Caco-2 (cell line): ENCODE results near the gene ULBP1. TPM values are rescaled to one million over a fixed set of nuclear protein-coding genes. Genes with fewer than 3 reads are reported as not detected.

ENCODE experiments used
- total RNA-seq: library from RNA; stranded (reverse); gene quantifications from 2 replicates; pipeline ENCODE4 v1.2.3, GENCODE V29; 2022

Gene ULBP1
- total RNA-seq, 1 experiment from 2014 or later: 7.7 TPM

Other genes starting within 250 kb of the ULBP1 start
- gene LATS1, start 245.8 kb upstream of the ULBP1 start, total RNA-seq: 28.7 and 31.3 TPM in 2 replicates
- 64.2 and 65.2 TPM in 2 replicates for gene NUP43, start 217.4 kb upstream of the ULBP1 start, total RNA-seq
- 118 and 119 TPM in 2 replicates for gene PCMT1, start 214.2 kb upstream of the ULBP1 start, total RNA-seq
- gene LRP11, start 99.6 kb upstream of the ULBP1 start, total RNA-seq: 17.7 and 18.4 TPM in 2 replicates
- gene RAET1E, start 65.8 kb upstream of the ULBP1 start, total RNA-seq: not detected in 2 replicates
- gene RAET1G, start 40.8 kb upstream of the ULBP1 start, total RNA-seq: not detected in 2 replicates
- gene ULBP2, start 21.9 kb upstream of the ULBP1 start, total RNA-seq: 4.8 and 4.9 TPM in 2 replicates
- gene RAET1L, start 61.6 kb downstream of the ULBP1 start, total RNA-seq: not detected in 2 replicates
- gene ULBP3, start 105.2 kb downstream of the ULBP1 start, total RNA-seq: 8.1 and 8.5 TPM in 2 replicates
- gene PPP1R14C, start 179.1 kb downstream of the ULBP1 start, total RNA-seq: 2.4 and 2.5 TPM in 2 replicates